IMR-90 (cell line): ENCODE results near the gene CYP19A1. TPM values are rescaled to one million over a fixed set of nuclear protein-coding genes. Genes with fewer than 3 reads are reported as not detected.
A peak's percentile ranks its signal among the peaks of the same experiment; 100 is the strongest.

Experiments used
- ATAC-seq: fragments of 200-7000 bp; cut with Tn5 transposase; 2 replicates; pipeline ENCODE4 v1.9.1; 2020; ENCODE audit warnings: low read depth, mild to moderate bottlenecking, moderate library complexity
- BruUV-seq: library from RNA; stranded (reverse); fragments of 400-500 nt; replicated peaks from 2 replicates; lab custom pipeline; 2021; lab: Mats Ljungman, UMichigan
- CTCF ChIA-PET: fragments of 300-600 bp; formaldehyde crosslinking; extraction: SDS; loops from one replicate; lab custom pipeline; 2021; ENCODE audit warnings: antibody characterized with exemption; lab: Yijun Ruan, JAX
- POLR2A ChIA-PET: fragments of 300-600 bp; sonication (Branson Sonifier 250); formaldehyde crosslinking; loops from one replicate; lab custom pipeline; 2022; ENCODE audit warnings: antibody characterized with exemption; ENCODE audit not compliant: unreplicated experiment; lab: Charles Lee
- DNase-seq: peaks from one replicate; pipeline ENCODE4 v3.0.0; 2013
- H2AFZ ChIP-seq: replicated peaks from 2 replicates; pipeline ENCODE3; 2013; ENCODE audit warnings: low read length, mild to moderate bottlenecking; ENCODE audit not compliant: poor library complexity
- H2AK5ac ChIP-seq: 2 replicates; pipeline ENCODE4 v1.6.1; 2013; ENCODE audit warnings: low read depth, low read length, inconsistent platforms
- H2AK9ac ChIP-seq: replicated peaks from 2 replicates; pipeline ENCODE3; 2013; ENCODE audit warnings: mild to moderate bottlenecking, low read depth, low read length, moderate library complexity; ENCODE audit not compliant: poor library complexity
- H2BK120ac ChIP-seq: 2 replicates; pipeline ENCODE4 v1.6.1; 2013; ENCODE audit warnings: low read depth, low read length, inconsistent platforms
- H2BK15ac ChIP-seq: 3 replicates; pipeline ENCODE4 v1.6.1; 2013; ENCODE audit warnings: low read depth, low read length, inconsistent platforms
- H2BK20ac ChIP-seq: 2 replicates; pipeline ENCODE4 v1.6.1; 2013; ENCODE audit warnings: low read depth, mild to moderate bottlenecking, inconsistent platforms, low read length, moderate library complexity
- H2BK5ac ChIP-seq: 2 replicates; pipeline ENCODE4 v1.6.1; 2013; ENCODE audit warnings: mild to moderate bottlenecking, low read depth, low read length, inconsistent platforms; ENCODE audit not compliant: poor library complexity, severe bottlenecking
- H3K14ac ChIP-seq: replicated peaks from 2 replicates; pipeline ENCODE4 v1.6.1; 2013; ENCODE audit warnings: low read depth, low read length, inconsistent platforms
- H3K18ac ChIP-seq: 2 replicates; pipeline ENCODE4 v1.6.1; 2013; ENCODE audit warnings: low read depth, low read length, control low read depth
- H3K23ac ChIP-seq: 2 replicates; pipeline ENCODE4 v1.6.1; 2013; ENCODE audit warnings: low read depth, low read length, inconsistent platforms
- H3K27ac ChIP-seq: 2 replicates; pipeline ENCODE4 v1.5.1; 2013; ENCODE audit warnings: mild to moderate bottlenecking, control low read depth, low read length; ENCODE audit not compliant: insufficient read depth
- H3K27me3 ChIP-seq: 2 replicates; pipeline ENCODE4 v1.6.1; 2013; ENCODE audit warnings: low read length; ENCODE audit not compliant: control insufficient read depth, insufficient read depth
- H3K36me3 ChIP-seq: 2 replicates; pipeline ENCODE4 v1.6.1; 2013; ENCODE audit warnings: low read length, mixed read lengths; ENCODE audit not compliant: control insufficient read depth, insufficient read depth
- H3K4ac ChIP-seq: 2 replicates; pipeline ENCODE4 v1.6.1; 2013; ENCODE audit warnings: low read depth, low read length, inconsistent platforms
- H3K4me1 ChIP-seq: 2 replicates; pipeline ENCODE4 v1.6.1; 2013; ENCODE audit warnings: low read length, mixed read lengths; ENCODE audit not compliant: control insufficient read depth, insufficient read depth
- H3K4me2 ChIP-seq: 2 replicates; pipeline ENCODE4 v1.6.1; 2013; ENCODE audit warnings: low read depth, mild to moderate bottlenecking, control low read depth, low read length, moderate library complexity
- H3K4me3 ChIP-seq: 2 replicates; pipeline ENCODE4 v1.5.1; 2013; ENCODE audit warnings: low read depth, mild to moderate bottlenecking, control low read depth, low read length, moderate library complexity; ENCODE audit not compliant: insufficient read depth
- H3K56ac ChIP-seq: 2 replicates; pipeline ENCODE4 v1.6.1; 2013; ENCODE audit warnings: low read length, inconsistent platforms; ENCODE audit not compliant: insufficient read depth; ENCODE audit errors: extremely low read depth
- H3K79me1 ChIP-seq, 2 experiments: 2 replicates each; pipeline ENCODE4 v1.6.1; 2013; ENCODE audit warnings: low read length in 2 of 2, inconsistent platforms in 1 of 2, low read depth in 1 of 2
- H3K9ac ChIP-seq: 2 replicates; pipeline ENCODE4 v1.6.1; 2013; ENCODE audit warnings: low read depth, low read length, control low read depth
- H3K9me1 ChIP-seq: 2 replicates; pipeline ENCODE4 v1.6.1; 2013; ENCODE audit warnings: low read length, inconsistent platforms; ENCODE audit not compliant: insufficient read depth
- H3K9me3 ChIP-seq: 2 replicates; pipeline ENCODE4 v1.6.1; 2013; ENCODE audit warnings: low read length; ENCODE audit not compliant: control insufficient read depth, insufficient read depth
- H4K20me1 ChIP-seq: 2 replicates; pipeline ENCODE4 v1.6.1; 2013; ENCODE audit warnings: low read length, inconsistent platforms; ENCODE audit not compliant: insufficient read depth
- H4K5ac ChIP-seq: 2 replicates; pipeline ENCODE4 v1.6.1; 2013; ENCODE audit warnings: mild to moderate bottlenecking, low read depth, low read length, control low read depth
- H4K8ac ChIP-seq, 2 experiments: 2 replicates each; pipeline ENCODE4 v1.6.1; 2013; ENCODE audit warnings: low read depth in 2 of 2, low read length in 2 of 2, control low read depth in 1 of 2, inconsistent platforms in 1 of 2
- H4K91ac ChIP-seq: 2 replicates; pipeline ENCODE4 v1.6.1; 2013; ENCODE audit warnings: low read depth, low read length, inconsistent platforms; ENCODE audit not compliant: insufficient read depth
- CHD1 ChIP-seq: IDR thresholded peaks from 2 replicates; pipeline ENCODE4 v1.6.1; 2012; ENCODE audit warnings: low read depth, low read length, improper control_type of control experiment
- MAZ ChIP-seq: IDR thresholded peaks from 2 replicates; pipeline ENCODE4 v1.6.1; 2012; ENCODE audit warnings: low read depth, mild to moderate bottlenecking, low read length, improper control_type of control experiment, moderate library complexity, borderline replicate concordance
- WGBS, 2 experiments: methylation state at CpG; one replicate each; pipeline versions ENCODE4 v1.1.5 to v1.1.7; 2013; ENCODE audit warnings: missing lambda C conversion rate in 2 of 2; ENCODE audit not compliant: insufficient read length in 1 of 2; ENCODE audit errors: extremely low coverage in 2 of 2; 5-methylcytosine and 5-hydroxymethylcytosine counted together
- dilution Hi-C: fragments of 300-500 bp; cut with HindIII; formaldehyde crosslinking; loops from one replicate; pipeline ENCODE4 v1.14.3; 2018; ENCODE audit warnings: low sequenced_read_pairs; ENCODE audit not compliant: unreplicated experiment
- in situ Hi-C: fragments of 300-500 bp; cut with MboI; formaldehyde crosslinking; loops from 3 replicates; pipeline ENCODE4 v1.14.3; 2019; ENCODE audit warnings: low sequenced_read_pairs, inconsistent platforms, mixed read lengths
- intact Hi-C: fragments of 100-400 bp; cut with micrococcal nuclease; formaldehyde crosslinking; loops from 2 replicates; pipeline ENCODE4 v1.10.0; 2022
- polyA plus RNA-seq, 3 experiments: library from polyadenylated mRNA; depleted of rRNA; stranded (reverse); fragments of >200 nt; gene quantifications; 2 replicates each; pipeline ENCODE4 v1.2.3, GENCODE V29; 2012; ENCODE audit warnings: low replicate concordance in 1 of 3
- total RNA-seq: library from RNA; depleted of rRNA; stranded (reverse); fragments of >200 nt; gene quantifications from 2 replicates; pipeline ENCODE4 v1.2.3, GENCODE V29; 2012

CYP19A1 gene
- total and polyA plus RNA-seq, 2 of the 4 experiments (the other 2 are of a cell fraction) = not detected

GRCh38 chr15:51367322-51367976 is 29.1 kb upstream of the CYP19A1 start:
- no peak overlapping the region for H2AK9ac ChIP-seq
- peak overlapping the region; percentile 56 for H2AK5ac ChIP-seq
- H2BK5ac ChIP-seq = no peak overlapping the region
- no peaks in the 10 kb centered on the region for H3K9me3 ChIP-seq
- H3K23ac ChIP-seq = no peak overlapping the region
- H3K27me3 ChIP-seq = peaks cover 19% of the 10 kb centered on the region
- WGBS, 2 experiments = 88% methylated on average over 3 of the region's 10 CpGs; no CpG with 5 or more reads in 1 of the 2 experiments
- H3K9me1 ChIP-seq = peaks cover 10% of the 10 kb centered on the region
- peak overlapping the region; percentile 63 for H2AFZ ChIP-seq
- H3K14ac ChIP-seq = no peak overlapping the region
- peak overlapping the region; percentile 2; the same call in 1 of the 3 replicates for H2BK15ac ChIP-seq
- H3K79me1 ChIP-seq = no peaks in the 10 kb centered on the region
- peaks cover 23% of the 10 kb centered on the region for H3K4me1 ChIP-seq
- ChIA-PET POLR2A (no interaction called here), CTCF (interaction anchor here (1.2 to 1.6 kb wide), 2 partner anchors 35 to 86 kb away, joined by 5 to 9 read pairs; no protein-coding TSS in a partner anchor)
- peak overlapping the region; percentile 9; the same call in 1 of the 2 replicates for H4K5ac ChIP-seq
- no peak overlapping the region for H4K8ac ChIP-seq
- no peak overlapping the region for H3K4me3 ChIP-seq
- DNase-seq (no peak), ATAC-seq (no peak)
- H3K4me2 ChIP-seq = no peak overlapping the region
- TF ChIP-seq CHD1 (no peak), MAZ (no peak)
- no peak overlapping the region for H3K9ac ChIP-seq
- H3K27ac ChIP-seq = peak overlapping the region; percentile 96; the same call in 1 of the 2 replicates
- no TSS peak for BruUV-seq
- H3K36me3 ChIP-seq = no peaks in the 10 kb centered on the region
- in situ Hi-C loops (no loop called here), dilution Hi-C loops (no loop called here), intact Hi-C loops (no loop called here)
- no peak overlapping the region for H3K56ac ChIP-seq
- peaks cover 11% of the 10 kb centered on the region; the same call in 1 of the 2 replicates for H4K20me1 ChIP-seq
- H3K4ac ChIP-seq = peak overlapping the region; percentile 19; the same call in 1 of the 2 replicates
- peak overlapping the region; percentile 17; the same call in 1 of the 2 replicates for H2BK20ac ChIP-seq
- H3K18ac ChIP-seq = peak overlapping the region; percentile 44
- peak overlapping the region; percentile 4; the same call in 1 of the 2 replicates for H2BK120ac ChIP-seq
- H4K91ac ChIP-seq = no peak overlapping the region; the same call in 1 of the 2 replicates
